SK-MEL-5 (cell line): ENCODE data around the gene DIAPH2. TPM values are rescaled to one million over a fixed set of nuclear protein-coding genes. Genes with fewer than 3 reads are reported as not detected.

ENCODE experiments used
- DNase-seq: peaks from one replicate; pipeline ENCODE4 v3.0.0-alpha.2; 2016; ENCODE audit warnings: low read depth, low spot score
- in situ Hi-C: cut with HindIII; loops from 2 replicates; pipeline ENCODE4 v1.10.0; 2016; ENCODE audit warnings: low sequenced_read_pairs, high pct_unique_total_duplicates, low pct_unique_long_range_greater_than_20kb
- polyA plus RNA-seq, 2 experiments: library from polyadenylated mRNA; depleted of rRNA; stranded (reverse); fragments of >200 nt; gene quantifications; 2 replicates each; pipeline ENCODE4 v1.2.3, GENCODE V29; 2015
- total RNA-seq: library from RNA; depleted of rRNA; stranded (reverse); fragments of >200 nt; shearing (Covaris generic); gene quantifications from 2 replicates; pipeline ENCODE4 v1.2.3, GENCODE V29; 2014; rRNA removed

Gene DIAPH2
- 21.8 and 23.2 TPM in 2 replicates for total RNA-seq
- polyA plus RNA-seq (2015; cell fraction: cytosol; rRNA removed): 10.2 and 11.8 TPM in 2 replicates
- polyA plus RNA-seq (2015; cell fraction: nucleus; rRNA removed): 4.5 and 5.3 TPM in 2 replicates

DNA sequence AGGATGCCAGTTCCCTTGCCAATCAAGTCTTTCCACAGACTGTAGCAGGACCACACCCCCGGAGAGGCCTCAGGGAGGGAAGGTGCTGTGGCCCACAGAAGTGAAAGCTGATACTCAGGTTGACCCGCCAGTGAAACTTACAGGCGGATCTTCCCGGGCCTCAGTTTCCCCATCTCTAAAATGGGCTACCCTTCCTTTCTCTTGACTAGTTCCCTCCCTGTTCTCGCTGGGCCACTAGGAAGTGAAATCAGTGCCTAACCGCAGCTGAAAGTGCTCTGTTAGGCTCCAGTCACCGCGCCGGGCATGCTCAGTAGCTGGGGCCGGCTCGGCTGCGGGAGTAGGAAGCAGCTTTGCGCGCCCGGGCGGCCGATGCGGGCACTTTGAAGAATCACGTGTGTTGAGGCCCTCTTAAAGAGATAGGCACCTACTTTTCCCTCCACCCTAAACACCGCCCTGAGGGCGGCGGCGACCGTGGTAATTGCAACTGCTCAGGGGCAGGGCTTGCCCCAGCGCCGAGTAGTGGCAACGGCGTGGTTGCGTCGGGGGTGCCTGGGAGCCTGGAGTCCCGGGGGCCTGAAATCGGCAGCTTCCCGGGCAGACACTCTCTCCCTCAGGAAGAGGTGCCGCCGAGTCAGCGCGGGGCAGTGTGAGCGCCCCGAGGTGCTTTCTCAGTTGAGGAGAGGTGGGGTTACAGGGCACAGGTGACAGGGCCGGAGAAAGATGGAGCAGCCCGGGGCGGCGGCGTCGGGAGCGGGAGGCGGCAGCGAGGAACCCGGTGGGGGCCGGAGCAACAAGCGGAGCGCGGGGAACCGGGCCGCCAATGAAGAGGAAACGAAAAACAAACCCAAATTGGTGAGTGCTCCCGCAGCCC lies at the start of gene DIAPH2:
TSS of gene DIAPH2 (plus strand) at position 504 of the 871 bp plus-strand sequence.
- in situ Hi-C loops: no loop called here
- DNase-seq: peak; percentile 81

- in situ Hi-C loops: no loop called here
Measured at GRCh38 chrX:96650023-96650422, 34.6 kb upstream of the DIAPH2 start.

GRCh38 chrX:96655947-96656623 lies 28.6 kb upstream of the DIAPH2 start:
- DNase-seq: no peak
- in situ Hi-C loops: no loop called here

More at GRCh38 chrX:96650023-96650422, 34.6 kb upstream of the DIAPH2 start:
- no peak for DNase-seq

- in situ Hi-C loops: no loop called here
- no peak for DNase-seq
Measured at GRCh38 chrX:96682516-96682915, 2.1 kb upstream of the DIAPH2 start.

- DNase-seq: peak; percentile 91
Measured at GRCh38 chrX:96683997-96684338, 674 bp upstream of the DIAPH2 start.

DNA sequence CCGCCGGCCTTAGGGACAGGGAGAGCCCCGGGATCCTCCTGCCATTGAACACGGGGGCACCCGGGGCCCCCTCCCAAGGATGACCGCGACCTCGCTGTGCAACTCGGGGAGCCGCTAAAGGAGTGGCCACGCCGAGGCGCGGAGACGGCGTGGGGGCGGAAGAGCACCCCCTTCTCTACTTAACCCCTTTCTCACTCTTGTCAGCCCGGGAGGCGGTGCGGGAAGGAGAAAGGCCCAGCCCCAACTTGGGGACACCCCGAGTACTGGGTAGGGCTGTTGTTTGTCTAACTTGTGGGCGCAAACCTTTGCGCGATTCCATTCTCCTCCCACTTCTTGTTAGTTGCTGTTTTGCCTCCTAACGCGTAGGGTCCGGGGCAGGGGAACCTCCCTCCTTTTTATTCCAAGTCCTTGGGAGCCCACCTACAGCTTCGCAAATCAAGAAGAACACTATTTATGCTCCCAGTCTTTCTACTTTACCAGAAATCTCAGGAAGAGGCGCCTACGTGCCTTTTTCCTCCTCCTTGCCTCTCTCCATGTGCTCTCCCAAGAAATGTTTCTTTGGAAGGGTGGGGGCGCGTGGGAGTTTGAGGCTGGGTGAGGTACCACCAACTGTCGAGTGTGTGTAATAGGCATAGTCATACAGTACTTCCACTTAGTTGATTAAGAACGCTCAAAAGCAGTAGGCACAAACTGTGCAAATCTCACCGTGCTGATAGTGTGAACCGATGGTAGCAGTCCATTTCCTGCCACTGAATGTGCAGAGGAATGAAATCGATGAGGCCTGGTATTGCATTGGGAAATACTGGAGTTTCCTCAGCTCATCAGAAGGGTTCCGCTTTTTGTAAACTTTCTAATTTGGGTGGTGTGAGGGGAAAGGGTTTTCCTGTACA lies 813 bp downstream of the DIAPH2 start:
- peak; percentile 45 for DNase-seq
- in situ Hi-C loops: no loop called here

More at GRCh38 chrX:96683997-96684338, 674 bp upstream of the DIAPH2 start:
- in situ Hi-C loops: no loop called here

DNA sequence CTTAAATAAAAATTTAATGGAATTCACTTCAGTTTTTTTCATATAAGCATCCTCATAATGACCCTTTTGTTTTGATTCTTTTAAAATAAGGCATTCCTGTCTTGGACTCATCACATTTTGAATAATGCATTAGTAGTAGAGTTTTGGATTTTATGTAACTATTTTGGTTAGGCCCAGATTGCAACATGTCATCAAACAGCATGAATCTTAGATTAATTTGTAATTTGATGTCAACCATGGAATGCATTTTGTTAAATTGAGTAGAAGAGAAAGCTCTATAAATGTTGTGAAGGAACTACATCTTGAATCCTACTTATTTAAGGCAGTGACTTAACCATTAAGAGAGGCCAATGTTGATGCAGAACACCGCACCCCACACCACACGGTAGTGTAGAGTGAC lies 3.1 kb downstream of the DIAPH2 start:
- no peak for DNase-seq
- in situ Hi-C loops: no loop called here

- in situ Hi-C loops: no loop called here
Measured at GRCh38 chrX:96688789-96689188, 4.1 kb downstream of the DIAPH2 start.

DNA sequence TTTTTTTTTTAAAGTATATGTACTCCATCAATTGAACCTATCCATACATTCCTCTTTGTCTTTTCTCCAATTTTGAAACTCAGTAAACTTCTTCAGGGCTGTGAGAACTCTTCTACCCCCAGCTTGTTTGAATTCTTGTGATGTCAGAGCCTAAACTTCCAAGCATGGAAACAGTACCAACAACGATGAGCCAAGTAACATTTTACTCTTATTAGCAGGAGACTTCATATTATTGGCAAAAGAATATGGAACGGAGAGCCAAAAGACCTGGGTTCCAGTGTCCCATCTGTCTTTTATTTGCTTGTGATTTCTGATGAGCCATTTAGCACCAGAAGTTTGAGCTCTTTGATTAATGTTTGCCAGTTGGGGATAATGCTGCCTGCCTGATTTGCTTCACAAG lies 5.3 kb downstream of the DIAPH2 start:
- DNase-seq: no peak
- in situ Hi-C loops: no loop called here

More at GRCh38 chrX:96688789-96689188, 4.1 kb downstream of the DIAPH2 start:
- no peak for DNase-seq

DNA sequence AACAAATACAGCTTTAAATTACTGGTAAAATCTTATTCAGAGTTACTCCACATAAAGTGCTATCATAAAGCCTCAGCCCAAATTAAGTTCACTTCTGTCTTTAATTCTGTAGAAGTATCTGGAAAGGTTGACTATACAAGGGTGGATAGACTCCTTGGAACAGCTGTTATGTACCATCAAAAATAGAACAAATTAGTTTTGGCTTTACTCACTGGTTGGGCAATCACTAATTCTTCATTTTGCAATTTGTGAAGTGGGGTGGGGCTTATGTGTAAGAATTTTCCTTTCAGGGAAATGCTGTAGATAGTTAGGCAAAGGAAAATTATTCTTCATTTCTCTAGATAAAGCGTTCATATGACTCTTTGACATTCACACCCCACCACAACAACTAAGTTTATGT lies 7.8 kb downstream of the DIAPH2 start:
- in situ Hi-C loops: no loop called here
- DNase-seq: no peak

DNA sequence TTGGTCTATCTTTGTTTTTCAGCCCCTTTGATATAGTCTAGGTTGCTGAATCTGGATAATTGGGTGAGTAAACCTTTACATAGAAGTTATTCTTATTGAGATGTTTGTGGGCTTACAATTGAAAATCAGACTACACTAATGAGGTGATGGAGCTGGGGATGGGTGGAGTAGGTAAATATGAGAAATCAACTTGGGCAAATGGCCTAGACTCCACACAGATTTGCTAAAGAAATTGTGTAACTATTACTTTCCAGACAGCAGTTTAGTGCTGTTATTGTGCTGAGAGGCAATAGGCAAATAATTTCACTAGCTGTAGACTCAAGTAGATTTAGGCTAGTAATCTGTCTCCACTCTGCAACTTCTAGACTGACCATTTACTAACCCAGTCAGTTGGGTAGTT lies 8.2 kb downstream of the DIAPH2 start:
- in situ Hi-C loops: no loop called here
- DNase-seq: no peak

- no peak for DNase-seq
- in situ Hi-C loops: no loop called here
Measured at GRCh38 chrX:96693407-96693806, 8.8 kb downstream of the DIAPH2 start.

GRCh38 chrX:96696462-96696861 lies 11.8 kb downstream of the DIAPH2 start:
- in situ Hi-C loops: no loop called here
- no peak for DNase-seq

GRCh38 chrX:96700625-96701024 lies 16.0 kb downstream of the DIAPH2 start:
- DNase-seq: no peak
- in situ Hi-C loops: no loop called here

- in situ Hi-C loops: no loop called here
- DNase-seq: no peak
Measured at GRCh38 chrX:96703379-96703778, 18.7 kb downstream of the DIAPH2 start.

DNA sequence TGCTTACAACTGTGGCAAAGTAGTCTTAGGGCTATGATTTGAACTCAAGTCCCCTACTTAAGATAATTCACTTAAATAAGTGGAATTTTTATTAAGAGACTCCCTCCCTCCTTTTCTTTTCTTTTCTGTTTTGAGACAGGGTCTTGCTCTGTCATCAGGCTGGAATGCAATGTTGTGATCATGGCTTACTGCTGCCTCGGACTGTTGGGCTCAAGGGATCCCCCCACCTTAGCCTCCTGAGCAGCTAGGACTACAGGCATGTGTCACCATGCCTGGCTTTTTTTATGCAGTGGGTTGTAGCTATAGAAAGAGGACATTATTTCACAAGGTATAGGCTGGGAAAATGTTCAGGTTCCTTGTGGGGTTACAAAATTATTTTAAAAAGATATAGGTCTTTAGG lies 19.2 kb downstream of the DIAPH2 start:
- no peak for DNase-seq
- in situ Hi-C loops: no loop called here

DNA sequence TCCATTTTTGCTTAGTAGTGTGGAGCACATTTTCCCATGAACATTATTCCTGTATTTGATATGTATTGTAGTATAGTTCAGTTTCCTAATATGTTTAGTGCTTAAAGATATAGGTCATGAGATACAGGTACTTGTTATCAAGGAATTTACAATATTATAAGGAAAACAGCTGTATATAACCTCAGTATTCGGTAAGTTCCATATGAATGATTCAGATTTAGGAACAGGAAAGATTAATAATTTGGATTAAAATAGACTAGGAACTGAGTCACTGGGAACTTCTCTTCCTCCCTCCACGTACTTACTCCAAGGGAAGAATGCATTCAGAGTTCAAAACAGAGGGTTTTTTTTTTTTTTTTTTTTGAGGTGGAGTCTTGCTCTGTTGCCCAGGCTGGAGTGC lies 20.0 kb downstream of the DIAPH2 start:
- no peak for DNase-seq

GRCh38 chrX:96705905-96706304 lies 21.3 kb downstream of the DIAPH2 start:
- in situ Hi-C loops: no loop called here

More for the DNA sequence above, 20.0 kb downstream of the DIAPH2 start:
- in situ Hi-C loops: no loop called here

More at GRCh38 chrX:96705905-96706304, 21.3 kb downstream of the DIAPH2 start:
- no peak for DNase-seq
